ENCODE data around the gene NHLRC4. TPM values are rescaled to one million over a fixed set of nuclear protein-coding genes. Genes with fewer than 3 reads are reported as not detected.
A peak's percentile ranks its signal among the peaks of the same experiment; 100 is the strongest.

The NHLRC4 gene
- under 1 TPM; 0.45 to 0.55 TPM for total RNA-seq
- 3.5 TPM for polyA plus RNA-seq (2013, experiment 1 of 2)
- polyA plus RNA-seq (2013, experiment 2 of 2), result 3.4 TPM
- 0 to 7.1 (median 1.0) reads per million in 172 experiments for total RNA-seq

DNA sequence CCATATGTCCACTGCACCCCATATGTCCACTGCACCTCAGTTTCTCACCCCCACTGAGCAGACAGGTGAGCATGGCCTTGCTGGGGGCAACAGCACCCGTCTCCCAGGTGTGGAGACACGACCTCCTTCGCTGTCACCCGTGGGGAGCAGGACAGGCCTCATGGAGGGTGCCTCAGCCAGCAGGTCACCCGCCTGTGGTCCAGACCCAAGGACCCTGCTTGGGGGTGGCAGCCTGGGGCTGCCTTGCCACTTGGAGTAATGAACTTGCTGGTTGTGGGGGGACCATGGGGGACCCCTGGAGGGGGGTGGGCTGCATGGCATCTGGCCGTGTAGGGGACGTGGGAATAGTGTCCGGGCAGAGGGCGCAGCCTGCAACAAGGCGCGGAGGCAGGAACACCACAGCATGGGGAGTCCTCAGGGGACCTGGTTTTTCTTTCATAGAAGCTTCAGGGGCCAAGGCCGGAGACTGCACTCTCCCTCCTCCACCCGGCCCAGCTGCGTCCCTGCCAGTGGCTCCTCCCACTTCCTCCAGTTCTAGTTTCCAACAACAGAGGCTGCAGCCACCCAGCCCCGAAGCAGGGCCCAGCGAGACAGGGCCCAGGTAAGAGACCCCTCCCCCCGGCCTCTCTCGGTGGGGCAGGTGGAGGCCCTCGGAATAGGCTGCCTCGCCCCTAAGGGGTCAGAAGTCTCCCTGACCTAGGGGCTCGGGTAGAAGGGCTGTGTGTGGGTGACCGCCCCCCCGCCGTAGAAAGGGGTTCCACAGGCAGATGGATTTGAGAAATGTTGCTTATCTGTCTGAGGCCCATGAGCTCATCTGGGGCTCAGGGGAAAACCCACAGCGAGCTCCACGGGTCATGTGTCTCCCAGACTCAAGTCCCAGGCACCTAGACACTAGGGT, at the start of gene NHLRC4:
TSS of gene NHLRC4 (plus strand) at position 531 of the 898 bp plus-strand sequence. CDS start 1,043 bp downstream, outside the sequence.
- H3K4me3 Mint-ChIP-seq, result peak within 1 kb of the TSS; percentile 84
- DNase-seq, result peak in 13 of 14 experiments; percentile 27 to 75 (median 54)
- Histone ChIP-seq H3K27ac (ENCODE audit: low read depth in 1 of 2, low read length in 2 of 2) (peak within 1 kb of the TSS; percentile 26 to 72), H3K27me3 (ENCODE audit: control insufficient read depth in 1 of 2, insufficient read depth in 2 of 2, low read length in 2 of 2) (no peaks in the 10 kb centered on the region), H3K36me3 (ENCODE audit: insufficient read depth, low read length) (no peaks in the 10 kb centered on the region), H3K4me1 (ENCODE audit: insufficient read depth, low read length) (peaks cover 55% of the 10 kb centered on the region), H3K4me3 (ENCODE audit: low read length) (peak within 1 kb of the TSS; percentile 56), H3K9me3 (ENCODE audit: control insufficient read depth in 1 of 2, insufficient read depth in 1 of 2, low read length in 2 of 2) (peaks cover 0 to 2% of the 10 kb centered on the region in 2 experiments)
- peaks cover 33% of the 10 kb centered on the region for H3K4me1 Mint-ChIP-seq (ENCODE audit: low read depth)
- intact Hi-C loops (cut with DNase I, micrococcal nuclease), result no loop called here
- no peak for TF ChIP-seq CTCF (IDR thresholded peaks at IDR 0.05)
- ATAC-seq (ENCODE audit: poor library complexity), result peak; percentile 43
- H3K27me3 Mint-ChIP-seq, result no peaks in the 10 kb centered on the region
- POLR2A ChIA-PET, result interaction anchor here (0.9 to 1.3 kb wide), 4 partner anchors 22 to 129 kb away, joined by 3 to 4 read pairs (median 3); partner anchors contain the start of genes CAPN15 and METTL26
- CTCF ChIA-PET, result no interaction called here
- H3K27ac Mint-ChIP-seq, result peak within 1 kb of the TSS; percentile 84
- no peaks in the 10 kb centered on the region for H3K9me3 Mint-ChIP-seq
- peaks cover 4% of the 10 kb centered on the region for H3K36me3 Mint-ChIP-seq (ENCODE audit: low read depth)

DNA sequence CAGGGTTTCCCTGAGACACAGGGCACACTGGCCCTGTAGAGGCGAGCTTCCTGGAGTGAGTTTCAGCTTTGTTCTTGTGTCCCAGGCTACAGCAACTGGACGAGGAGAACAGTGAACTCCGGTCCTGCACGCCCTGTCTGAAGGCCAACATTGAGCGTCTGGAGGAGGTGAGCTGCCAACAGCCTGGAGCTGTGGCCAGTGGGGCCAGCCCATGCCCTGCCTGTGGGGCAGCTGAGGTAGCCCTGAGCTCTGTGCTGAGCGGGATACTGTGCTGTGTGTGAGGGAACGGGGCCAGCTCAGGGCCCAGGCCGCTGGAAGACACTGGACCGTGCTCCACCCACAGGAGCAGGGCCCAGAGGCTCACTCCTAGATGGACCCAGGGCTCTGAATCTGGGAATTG, 47.9 kb upstream of the NHLRC4 start:
- intact Hi-C loops (cut with DNase I, micrococcal nuclease), result no loop called here
- Mint-ChIP-seq H3K9me3 (no peaks in the 10 kb centered on the region), H3K27ac (no peak overlapping the region), H3K36me3 (ENCODE audit: low read depth) (peaks cover 5% of the 10 kb centered on the region), H3K4me3 (no peak overlapping the region), H3K4me1 (ENCODE audit: low read depth) (no peaks in the 10 kb centered on the region), H3K27me3 (no peaks in the 10 kb centered on the region)
- Histone ChIP-seq H3K36me3 (ENCODE audit: insufficient read depth, low read length) (peaks cover 4% of the 10 kb centered on the region), H3K27ac (ENCODE audit: low read depth in 1 of 2, low read length in 2 of 2) (no peak overlapping the region), H3K27me3 (ENCODE audit: control insufficient read depth in 1 of 2, insufficient read depth in 2 of 2, low read length in 2 of 2) (no peaks in the 10 kb centered on the region), H3K9me3 (ENCODE audit: control insufficient read depth in 1 of 2, insufficient read depth in 1 of 2, low read length in 2 of 2) (no peaks in the 10 kb centered on the region), H3K4me3 (ENCODE audit: low read length) (no peak overlapping the region), H3K4me1 (ENCODE audit: insufficient read depth, low read length) (no peaks in the 10 kb centered on the region)
- ATAC-seq (ENCODE audit: poor library complexity) (no peak), DNase-seq (no peak)
- CTCF ChIA-PET, result interaction anchor here (0.6 kb wide), 1 partner anchor 1794 kb away, joined by 3 read pairs; no protein-coding TSS in a partner anchor
- POLR2A ChIA-PET, result no interaction called here
- no peak for TF ChIP-seq CTCF (IDR thresholded peaks at IDR 0.05)

DNA sequence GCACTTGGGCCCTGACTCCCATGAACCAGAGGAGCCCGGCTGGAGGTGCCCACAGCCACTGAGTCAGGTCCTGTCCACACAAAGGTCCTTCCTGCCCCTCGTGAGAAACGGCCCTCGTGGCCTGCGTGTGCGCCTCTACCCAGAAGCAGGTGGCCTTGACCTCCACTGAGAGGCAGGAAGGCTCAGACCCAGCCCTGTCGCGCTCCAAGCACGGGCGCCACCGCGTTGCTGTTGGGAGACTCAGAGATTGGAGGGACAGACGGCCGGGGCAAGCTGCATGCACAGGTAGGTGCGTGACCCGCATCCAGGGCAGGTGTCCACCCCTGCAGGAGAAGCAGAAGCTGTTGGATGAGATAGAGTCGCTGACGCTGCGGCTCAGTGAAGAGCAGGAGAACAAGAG, 47.4 kb upstream of the NHLRC4 start:
- H3K4me1 ChIP-seq (ENCODE audit: insufficient read depth, low read length), result no peaks in the 10 kb centered on the region
- H3K4me3 ChIP-seq (ENCODE audit: low read length), result no peak overlapping the region
- no peak for TF ChIP-seq CTCF (IDR thresholded peaks at IDR 0.05)
- CTCF ChIA-PET, result no interaction called here
- no peak overlapping the region for H3K27ac ChIP-seq (ENCODE audit: low read depth in 1 of 2, low read length in 2 of 2)
- H3K9me3 Mint-ChIP-seq, result no peaks in the 10 kb centered on the region
- ATAC-seq (ENCODE audit: poor library complexity) (no peak), DNase-seq (no peak)
- intact Hi-C loops (cut with DNase I, micrococcal nuclease), result no loop called here
- H3K36me3 ChIP-seq (ENCODE audit: insufficient read depth, low read length), result peaks cover 4% of the 10 kb centered on the region
- POLR2A ChIA-PET, result no interaction called here
- H3K9me3 ChIP-seq (ENCODE audit: control insufficient read depth in 1 of 2, insufficient read depth in 1 of 2, low read length in 2 of 2), result no peaks in the 10 kb centered on the region
- peaks cover 2% of the 10 kb centered on the region for H3K36me3 Mint-ChIP-seq (ENCODE audit: low read depth)
- no peak overlapping the region for H3K27ac Mint-ChIP-seq
- H3K4me1 Mint-ChIP-seq (ENCODE audit: low read depth), result no peaks in the 10 kb centered on the region
- H3K4me3 Mint-ChIP-seq, result no peak overlapping the region
- no peaks in the 10 kb centered on the region for H3K27me3 ChIP-seq (ENCODE audit: control insufficient read depth in 1 of 2, insufficient read depth in 2 of 2, low read length in 2 of 2)
- H3K27me3 Mint-ChIP-seq, result no peaks in the 10 kb centered on the region
